Body of pancreas (tissue), 4 donors: ENCODE results near the gene TMA7B. TPM values are rescaled to one million over a fixed set of nuclear protein-coding genes. Genes with fewer than 3 reads are reported as not detected.
A peak's percentile ranks its signal among the peaks of the same experiment; 100 is the strongest.

Experiments used
- ATAC-seq: fragments of 150-250 bp; one replicate; pipeline ENCODE4 v1.9.1; 2016
- DNase-seq, 4 donors: peaks; one replicate each; pipeline ENCODE4 v3.0.0-alpha.2; 2019
- H3K27ac ChIP-seq, 4 donors: fragments of 200-600 bp; sonication (generic); 1 replicate in 3 of 4; 2 replicates in 1 of 4; pipeline versions ENCODE4 v1.5.1 to v1.6.1; 2016 to 2019; ENCODE audit warnings: mild to moderate bottlenecking in 1 of 4, mixed read lengths in 1 of 4, moderate library complexity in 1 of 4
- H3K27me3 ChIP-seq, 2 donors: fragments of 200-600 bp; sonication (generic); one replicate each; pipeline ENCODE4 v1.6.0; 2016; ENCODE audit warnings: mild to moderate bottlenecking in 1 of 2
- H3K36me3 ChIP-seq, 2 donors: fragments of 200-600 bp; sonication (generic); replicated peaks in 1 of 2; 2 replicates each; pipeline ENCODE4 v1.5.1; 2016; ENCODE audit warnings: low read depth in 2 of 2; ENCODE audit not compliant: insufficient read depth in 1 of 2
- H3K4me1 ChIP-seq: fragments of 200-600 bp; sonication (generic); one replicate; pipeline ENCODE4 v1.6.0; 2016
- H3K4me3 ChIP-seq, 2 donors: fragments of 200-600 bp; sonication (generic); 1 replicate in 1 of 2; 2 replicates in 1 of 2; pipeline ENCODE4 v1.5.1; 2016 to 2019
- H3K9me3 ChIP-seq, 3 donors: fragments of 200-600 bp; sonication (generic); 1 replicate in 2 of 3; 2 replicates in 1 of 3; pipeline ENCODE4 v1.5.1; 2016
- POLR2A ChIP-seq, 3 donors: fragments of 450-650 bp; IDR thresholded peaks; one replicate each; pipeline ENCODE4 v1.6.1; 2016; ENCODE audit warnings: antibody characterized with exemption in 3 of 3, mild to moderate bottlenecking in 2 of 3
- WGBS, 2 donors: methylation state at CpG; one replicate each; pipeline ENCODE4 v1.1.5; 2017; 5-methylcytosine and 5-hydroxymethylcytosine counted together
- intact Hi-C: fragments of 100-400 bp; cut with DNase I; formaldehyde crosslinking; loops from one replicate; pipeline ENCODE4 v1.15.1; 2023
- total RNA-seq, 2 donors: library from RNA; depleted of rRNA; stranded (reverse); fragments of >200 nt; gene quantifications; one replicate each; pipeline ENCODE4 v1.1.0, GENCODE V29; 2016
- TF ChIP-seq, protein P1 (sequence below), 7 experiments: fragments of 450-650 bp in 4 of 7; fragments of 200-600 bp in 3 of 7; sonication (generic) in 3 of 7; IDR thresholded peaks; one replicate each; pipeline ENCODE4 v1.5.1; 2016 to 2019; ENCODE audit warnings: antibody characterized with exemption in 7 of 7

The TMA7B gene
- total RNA-seq, 2 donors from 2014 or later = not detected

DNA sequence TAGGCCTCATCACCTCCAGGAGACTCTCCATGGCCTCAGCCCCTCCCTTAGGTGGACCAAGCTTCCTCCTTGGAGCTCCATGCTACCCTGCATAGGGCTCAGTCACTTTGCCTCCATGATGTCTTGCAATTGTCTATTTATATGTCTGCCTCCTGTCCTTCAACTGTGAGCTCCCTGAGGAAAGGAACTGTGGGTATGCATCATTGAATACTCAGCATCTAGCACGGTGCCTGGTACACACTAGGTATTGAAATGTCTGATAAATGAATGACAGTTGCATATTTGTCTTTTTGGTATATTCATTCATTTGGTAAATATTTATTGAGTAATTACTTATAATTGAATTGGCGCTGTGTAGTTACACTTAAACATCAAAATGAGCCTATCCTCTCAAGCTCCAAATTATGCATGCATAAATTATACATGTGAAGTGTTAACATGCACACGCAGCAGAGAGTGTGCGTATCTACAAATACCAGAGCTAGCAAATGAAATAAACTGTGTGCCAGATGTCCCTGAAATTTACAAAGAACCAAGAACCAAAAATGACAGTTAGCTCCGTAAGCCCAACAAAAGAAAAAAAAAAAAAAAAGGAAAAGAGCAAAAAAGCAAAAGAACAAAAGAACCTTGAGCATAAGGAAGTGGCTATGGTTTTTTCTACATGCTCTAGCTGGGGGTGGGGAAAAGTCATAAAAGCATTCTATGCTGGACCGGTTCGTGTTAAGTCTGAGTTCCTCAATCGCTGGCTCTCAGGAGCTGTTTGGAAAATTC, 34.1 kb upstream of the TMA7B start:
- WGBS, 2 donors = 59 to 73% methylated on average over 8 of the region's 8 CpGs
- ATAC-seq (peak; percentile 48), DNase-seq (peak in 1 of 4 donors; percentile 13)
- Histone ChIP-seq H3K27ac (no peak overlapping the region), H3K36me3 (no peaks in the 10 kb centered on the region), H3K4me3 (no peak overlapping the region), H3K9me3 (no peaks in the 10 kb centered on the region), H3K4me1 (peaks cover 18% of the 10 kb centered on the region), H3K27me3 (no peaks in the 10 kb centered on the region)
- TF ChIP-seq POLR2A (IDR thresholded peaks at IDR 0.05) = no peak
- TF ChIP-seq, protein P1, sequence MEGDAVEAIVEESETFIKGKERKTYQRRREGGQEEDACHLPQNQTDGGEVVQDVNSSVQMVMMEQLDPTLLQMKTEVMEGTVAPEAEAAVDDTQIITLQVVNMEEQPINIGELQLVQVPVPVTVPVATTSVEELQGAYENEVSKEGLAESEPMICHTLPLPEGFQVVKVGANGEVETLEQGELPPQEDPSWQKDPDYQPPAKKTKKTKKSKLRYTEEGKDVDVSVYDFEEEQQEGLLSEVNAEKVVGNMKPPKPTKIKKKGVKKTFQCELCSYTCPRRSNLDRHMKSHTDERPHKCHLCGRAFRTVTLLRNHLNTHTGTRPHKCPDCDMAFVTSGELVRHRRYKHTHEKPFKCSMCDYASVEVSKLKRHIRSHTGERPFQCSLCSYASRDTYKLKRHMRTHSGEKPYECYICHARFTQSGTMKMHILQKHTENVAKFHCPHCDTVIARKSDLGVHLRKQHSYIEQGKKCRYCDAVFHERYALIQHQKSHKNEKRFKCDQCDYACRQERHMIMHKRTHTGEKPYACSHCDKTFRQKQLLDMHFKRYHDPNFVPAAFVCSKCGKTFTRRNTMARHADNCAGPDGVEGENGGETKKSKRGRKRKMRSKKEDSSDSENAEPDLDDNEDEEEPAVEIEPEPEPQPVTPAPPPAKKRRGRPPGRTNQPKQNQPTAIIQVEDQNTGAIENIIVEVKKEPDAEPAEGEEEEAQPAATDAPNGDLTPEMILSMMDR (IDR thresholded peaks at IDR 0.05) = no peak
- intact Hi-C loops = no loop called here

DNA sequence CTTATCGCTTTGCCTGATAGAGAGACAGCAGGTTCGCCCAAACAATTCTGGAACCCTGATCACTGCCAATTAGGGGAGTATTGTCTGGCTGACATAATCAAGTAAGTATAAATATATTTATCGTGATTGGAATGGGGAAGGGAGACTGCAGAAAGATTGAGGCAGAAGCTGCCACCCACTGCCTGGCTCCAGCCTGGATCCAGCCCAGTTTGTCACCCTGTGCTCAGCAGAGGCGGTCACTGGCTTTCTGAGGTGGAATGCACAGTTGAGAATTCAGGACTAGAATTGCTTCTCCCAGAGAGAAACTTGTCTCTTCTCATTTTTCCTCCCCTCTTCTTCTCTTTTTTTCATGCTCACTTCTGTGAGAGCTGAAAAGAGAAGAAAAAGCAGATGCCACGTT, 33.4 kb upstream of the TMA7B start:
- peaks cover 18% of the 10 kb centered on the region for H3K4me1 ChIP-seq
- no peak for DNase-seq
- no peak for ATAC-seq
- 60 to 66% methylated on average over 5 of the region's 5 CpGs for WGBS, 2 donors
- H3K36me3 ChIP-seq = no peaks in the 10 kb centered on the region
- intact Hi-C loops = no loop called here
- H3K27ac ChIP-seq = no peak overlapping the region
- no peaks in the 10 kb centered on the region for H3K9me3 ChIP-seq
- TF ChIP-seq, protein P1 (IDR thresholded peaks at IDR 0.05) = no peak
- no peak for TF ChIP-seq POLR2A (IDR thresholded peaks at IDR 0.05)
- H3K27me3 ChIP-seq = no peaks in the 10 kb centered on the region
- H3K4me3 ChIP-seq = no peak overlapping the region

DNA sequence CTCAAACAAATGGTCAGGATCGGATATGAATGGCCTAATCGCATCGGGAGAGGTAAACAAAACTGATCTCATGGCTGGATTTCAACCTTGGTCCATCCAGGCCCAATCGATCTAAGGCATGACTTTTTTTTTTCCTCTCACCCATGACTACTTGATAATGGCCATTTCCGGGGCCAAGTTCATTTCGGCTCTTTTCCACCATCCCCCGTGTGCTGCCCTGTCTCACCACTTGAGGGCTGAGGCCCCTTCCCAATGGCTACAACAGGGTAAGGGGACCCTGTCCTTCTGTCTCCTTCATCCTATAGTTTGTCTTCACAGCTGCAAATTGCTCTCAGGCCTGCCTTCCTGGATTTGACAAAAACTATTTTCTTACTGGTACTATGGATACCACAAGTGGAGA, 32.7 kb upstream of the TMA7B start:
- intact Hi-C loops = no loop called here
- Histone ChIP-seq H3K4me3 (no peak overlapping the region), H3K36me3 (no peaks in the 10 kb centered on the region), H3K9me3 (no peaks in the 10 kb centered on the region), H3K4me1 (peaks cover 18% of the 10 kb centered on the region), H3K27me3 (no peaks in the 10 kb centered on the region), H3K27ac (no peak overlapping the region)
- ATAC-seq (no peak), DNase-seq (no peak)
- WGBS, 2 donors = 24 to 32% methylated on average over 7 of the region's 7 CpGs
- TF ChIP-seq, protein P1 (IDR thresholded peaks at IDR 0.05) = peak in 2 of 7 experiments; percentile 3 to 9
- no peak for TF ChIP-seq POLR2A (IDR thresholded peaks at IDR 0.05)

DNA sequence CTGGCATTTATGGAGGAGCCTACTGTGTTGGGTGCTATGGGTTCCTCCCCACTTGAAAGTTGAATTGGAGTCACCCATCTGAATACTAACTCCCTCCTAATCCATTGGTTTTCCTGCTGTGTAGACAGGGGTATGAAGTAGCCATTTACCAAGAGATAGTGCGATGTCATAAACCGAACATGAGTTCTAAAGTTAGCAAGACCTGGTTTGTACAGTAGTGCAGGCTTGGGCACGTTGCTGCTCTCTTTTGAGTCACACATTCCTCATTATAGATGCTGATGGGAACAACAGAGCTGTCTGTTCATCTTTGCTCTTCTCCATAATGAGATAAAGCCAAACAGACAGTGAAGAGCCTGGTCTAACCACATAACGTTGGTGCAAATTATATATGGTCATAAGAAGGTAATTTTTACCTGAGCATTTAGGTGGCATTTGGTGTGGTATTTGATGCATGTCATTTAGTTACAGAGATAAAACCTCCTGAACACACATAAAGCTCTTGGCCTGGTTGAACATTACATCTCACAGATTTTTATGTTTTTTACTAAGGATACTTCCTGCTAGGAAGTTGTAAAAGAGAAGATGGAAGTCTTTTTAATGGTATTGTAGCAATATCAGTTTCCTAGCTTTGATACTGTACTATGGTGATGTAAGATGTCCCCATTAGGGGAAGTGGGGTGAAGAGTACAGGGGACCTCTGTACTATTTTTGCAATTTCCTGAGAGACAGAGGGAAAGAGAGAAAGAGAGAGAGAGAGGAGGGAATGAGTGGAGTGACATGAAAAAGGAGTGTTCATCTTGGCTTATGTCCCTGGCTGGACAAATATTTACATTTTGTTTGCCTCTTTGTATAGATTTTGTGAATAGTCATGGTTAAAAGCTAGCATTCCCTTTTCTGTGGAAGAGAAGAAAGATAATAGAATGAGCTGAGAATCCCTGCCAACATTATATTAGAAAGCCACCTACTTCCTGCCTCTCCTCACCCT, 31.4 kb upstream of the TMA7B start:
- H3K9me3 ChIP-seq = no peaks in the 10 kb centered on the region
- no peaks in the 10 kb centered on the region for H3K36me3 ChIP-seq
- WGBS, 2 donors = 73 to 75% methylated on average over 4 of the region's 4 CpGs
- ATAC-seq = no peak
- H3K27me3 ChIP-seq = no peaks in the 10 kb centered on the region
- peaks cover 10% of the 10 kb centered on the region for H3K4me1 ChIP-seq
- no peak for DNase-seq
- no peak overlapping the region for H3K4me3 ChIP-seq
- no peak overlapping the region for H3K27ac ChIP-seq
- intact Hi-C loops = no loop called here
- no peak for TF ChIP-seq POLR2A (IDR thresholded peaks at IDR 0.05)
- TF ChIP-seq, protein P1 (IDR thresholded peaks at IDR 0.05) = no peak
